ENCODE results near the gene MAP4.
"Not testable (repeated sequence)": the region's sequence is repeated elsewhere in the genome, so short reads cannot be mapped to it uniquely, and the experiment has no call there.

The MAP4 gene

DNA sequence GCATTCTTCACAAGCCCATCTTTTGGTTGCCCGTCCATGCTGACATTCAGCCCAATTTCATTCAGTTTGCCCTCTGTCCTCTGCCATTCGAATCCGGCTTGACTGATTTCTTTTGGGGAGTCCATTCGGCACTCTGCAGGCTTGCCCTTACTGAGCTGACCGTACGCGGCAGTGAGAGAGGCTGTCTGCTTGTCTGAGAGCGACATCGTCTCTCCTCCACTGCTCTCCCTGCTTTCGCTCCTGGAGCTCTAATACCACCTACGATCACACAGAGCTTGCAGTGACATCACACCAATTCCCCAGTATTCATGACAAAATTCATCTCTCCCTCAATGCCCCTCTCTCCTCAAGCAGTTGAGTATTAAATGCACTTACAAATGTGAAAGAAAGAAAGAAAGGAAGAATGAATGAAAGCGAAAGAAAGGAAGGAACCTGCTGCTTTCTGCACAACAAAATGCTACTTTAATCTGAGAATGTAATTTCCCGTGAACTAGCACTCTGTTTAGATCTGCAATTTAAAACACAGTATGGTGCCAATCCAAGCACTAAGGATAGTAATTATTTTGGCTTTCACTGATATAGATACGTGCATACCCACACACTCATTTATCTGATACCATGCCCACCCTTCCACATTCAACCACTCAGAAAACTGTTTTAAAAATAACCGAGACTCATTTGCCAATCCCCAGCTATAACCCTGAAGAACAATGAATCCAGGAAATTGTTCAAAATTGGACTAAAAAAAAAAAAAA lies 123.8 kb downstream of the MAP4 start:
- no peak for DNase-seq

DNA sequence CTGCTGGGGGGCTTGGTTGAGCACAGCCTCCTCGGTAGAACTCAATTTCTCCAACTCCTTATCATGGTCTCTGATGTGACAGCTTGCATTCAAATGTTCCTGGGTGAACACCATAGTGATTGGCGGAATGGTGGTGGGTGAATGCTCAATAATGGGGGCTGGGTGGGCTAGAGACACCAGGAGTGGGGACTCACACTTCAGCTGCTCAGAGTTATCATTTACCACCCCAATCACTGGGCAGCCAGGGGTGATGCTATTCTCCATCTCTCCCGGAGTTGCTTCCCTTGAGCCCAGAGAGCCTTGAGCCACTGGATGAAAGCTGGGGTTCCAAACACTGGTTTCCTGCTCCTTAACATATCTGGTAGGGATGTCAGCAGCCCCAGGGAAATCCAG lies 124.6 kb downstream of the MAP4 start:
- DNase-seq = no peak

DNA sequence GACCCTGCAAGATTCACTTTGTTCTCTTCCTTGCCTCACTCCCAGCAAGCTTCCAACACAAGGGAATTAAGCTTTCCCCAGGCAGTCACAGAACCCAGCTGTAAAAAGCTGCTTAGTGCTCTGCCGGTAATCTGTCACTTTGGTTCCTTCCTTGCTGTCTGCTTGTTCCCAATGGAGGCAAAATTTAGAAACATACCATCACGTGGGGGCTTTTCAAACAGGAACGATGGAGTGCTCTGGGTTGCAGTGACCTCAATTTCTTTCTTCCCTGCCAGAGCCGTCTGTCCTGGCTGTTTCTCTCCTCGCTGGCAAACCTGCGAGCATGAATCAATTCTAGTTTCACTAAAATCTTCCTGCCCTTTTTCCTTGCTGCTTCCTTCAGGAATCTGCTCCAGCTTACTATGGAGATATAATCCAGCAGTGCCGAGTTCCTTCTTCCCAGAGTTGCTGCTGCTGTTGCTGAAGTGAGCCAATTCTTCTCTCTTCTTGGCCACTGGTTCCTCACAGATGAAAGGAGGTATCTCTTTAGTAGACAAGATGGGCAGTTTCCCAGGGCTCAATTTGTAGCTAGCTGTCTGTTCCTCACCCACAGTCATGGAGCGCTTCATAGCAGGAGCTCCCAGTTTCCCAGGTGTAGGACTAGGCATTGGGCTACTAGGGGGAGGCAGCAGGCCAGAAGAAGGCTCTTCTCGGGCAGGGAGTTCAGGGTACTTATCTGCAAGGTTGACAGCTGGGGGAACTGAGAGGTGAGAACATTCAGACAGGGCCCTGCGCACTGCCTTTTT lies 125.2 kb downstream of the MAP4 start:
- no peak for DNase-seq

DNA sequence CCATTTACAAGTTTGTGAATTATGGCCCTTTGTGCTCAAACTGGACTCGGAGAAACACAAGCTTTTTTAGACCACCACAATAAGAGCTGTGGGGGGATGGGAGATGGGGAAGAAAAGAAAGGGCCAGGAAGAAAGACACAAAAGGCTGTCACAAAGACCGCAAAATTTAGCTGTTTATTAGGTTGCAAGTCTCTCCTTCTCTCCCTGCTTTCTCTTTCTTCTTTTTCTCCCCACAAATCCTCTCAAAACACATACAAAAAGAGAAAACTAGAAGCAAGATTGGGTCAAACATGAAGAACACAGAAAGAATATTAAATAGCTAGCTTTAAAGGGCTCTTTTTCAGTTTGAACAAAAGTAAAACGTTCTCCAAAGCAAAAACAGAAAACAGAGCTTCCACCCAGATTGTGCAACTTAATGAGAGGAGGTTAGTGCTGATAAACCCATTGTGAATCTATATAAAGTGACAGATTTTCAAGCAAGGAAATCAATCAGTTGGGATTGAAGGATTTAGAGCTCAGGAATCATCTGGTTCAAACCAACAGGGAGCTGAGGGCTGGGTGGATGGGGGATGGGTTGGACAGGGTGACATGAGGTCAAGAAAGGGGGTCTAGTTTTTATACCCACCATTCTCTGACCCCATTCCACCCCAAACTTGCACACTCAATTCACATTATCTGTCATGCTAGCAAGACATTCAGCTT lies 125.9 kb downstream of the MAP4 start:
- no peak for DNase-seq

DNA sequence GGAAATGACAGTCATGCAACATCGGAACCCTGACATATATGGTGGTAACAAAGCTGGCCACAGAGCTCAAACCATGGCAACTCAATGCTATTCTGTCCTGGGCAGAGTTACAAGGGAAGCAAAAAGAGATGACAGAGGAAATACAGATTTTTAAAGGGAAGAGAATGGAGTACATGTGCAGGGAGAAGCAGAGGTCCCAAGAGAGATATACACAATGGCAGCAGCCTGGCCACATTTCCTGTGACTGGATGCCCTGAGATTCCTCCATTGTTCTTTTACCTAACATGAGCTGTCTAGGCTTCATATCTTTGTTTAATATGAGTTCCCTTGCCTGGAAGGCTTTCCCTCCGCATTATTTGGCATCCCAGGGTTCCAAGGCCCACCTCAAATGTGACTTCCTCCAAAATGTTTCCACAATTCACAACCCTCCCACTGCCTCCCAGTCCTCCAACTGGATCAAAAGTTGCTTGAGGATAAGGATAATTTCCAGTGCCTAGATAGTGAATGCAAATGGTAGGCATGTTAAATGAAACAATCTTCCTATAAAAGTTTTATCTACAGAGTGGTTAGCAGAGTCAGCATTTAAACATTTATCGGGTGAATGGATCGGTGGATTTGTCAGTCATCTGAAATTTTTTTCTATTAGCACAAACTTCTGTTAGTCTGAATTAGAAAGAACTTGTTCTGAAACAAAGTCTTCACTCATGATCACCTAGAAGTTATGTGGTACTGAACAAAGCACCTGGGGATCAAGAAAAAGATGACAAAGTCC lies 127.0 kb downstream of the MAP4 start:
- DNase-seq = no peak

DNA sequence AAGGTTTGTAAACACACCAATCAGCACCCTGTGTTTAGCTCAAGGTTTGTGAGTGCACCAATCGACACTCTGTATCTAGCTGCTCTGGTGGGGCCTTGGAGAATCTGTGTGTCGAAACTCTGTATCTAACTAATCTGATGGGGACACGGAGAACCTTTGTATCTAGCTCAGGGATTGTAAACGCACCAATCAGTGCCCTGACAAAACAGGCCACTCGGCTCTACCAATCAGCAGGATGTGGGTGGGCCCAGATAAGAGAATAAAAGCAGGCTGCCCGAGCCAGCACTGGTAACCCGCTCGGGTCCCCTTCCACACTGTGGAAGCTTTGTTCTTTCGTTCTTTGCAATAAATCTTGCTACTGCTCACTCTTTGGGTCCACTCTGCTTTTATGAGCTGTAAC lies 128.2 kb downstream of the MAP4 start:
- DNase-seq = not testable (repeated sequence)

DNA sequence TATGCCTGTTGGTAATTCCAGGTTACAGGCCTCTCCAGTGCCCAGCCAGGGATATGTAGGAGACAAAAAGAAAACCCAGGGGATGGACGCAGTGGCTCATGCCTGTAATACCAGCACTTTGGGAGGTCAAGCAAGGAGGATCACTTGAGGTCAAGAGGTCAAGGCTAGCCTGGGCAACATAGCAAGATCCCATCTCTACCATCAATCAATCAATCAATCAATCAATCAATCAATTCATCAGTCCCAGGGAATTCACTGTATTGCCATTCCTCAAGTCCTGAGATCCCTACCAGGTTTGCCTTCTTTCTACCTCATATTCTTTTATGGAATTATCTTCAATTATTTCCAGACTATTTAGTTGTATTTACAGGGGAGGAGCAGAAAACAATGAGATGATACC lies 131.0 kb downstream of the MAP4 start:
- no peak for DNase-seq

DNA sequence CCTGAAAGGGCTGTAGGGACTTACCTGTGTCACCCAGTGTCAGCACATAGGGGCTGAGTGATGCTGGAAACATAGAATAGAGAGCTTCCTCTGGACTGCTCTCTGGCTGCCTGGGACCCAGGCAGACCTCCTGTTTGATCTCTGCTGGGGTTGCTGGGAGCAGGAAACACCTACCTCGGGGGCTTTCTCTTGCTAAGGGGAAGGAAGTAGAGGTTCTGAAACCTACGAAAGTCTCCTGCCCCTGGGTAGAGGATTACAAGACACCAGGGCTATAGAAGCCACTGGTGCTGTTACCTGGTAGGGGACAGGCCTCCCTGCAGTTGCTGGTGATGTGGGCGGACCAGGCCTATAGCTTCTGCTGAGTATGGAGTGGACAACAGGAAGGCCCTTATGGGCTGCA lies 131.6 kb downstream of the MAP4 start:
- DNase-seq = no peak

DNA sequence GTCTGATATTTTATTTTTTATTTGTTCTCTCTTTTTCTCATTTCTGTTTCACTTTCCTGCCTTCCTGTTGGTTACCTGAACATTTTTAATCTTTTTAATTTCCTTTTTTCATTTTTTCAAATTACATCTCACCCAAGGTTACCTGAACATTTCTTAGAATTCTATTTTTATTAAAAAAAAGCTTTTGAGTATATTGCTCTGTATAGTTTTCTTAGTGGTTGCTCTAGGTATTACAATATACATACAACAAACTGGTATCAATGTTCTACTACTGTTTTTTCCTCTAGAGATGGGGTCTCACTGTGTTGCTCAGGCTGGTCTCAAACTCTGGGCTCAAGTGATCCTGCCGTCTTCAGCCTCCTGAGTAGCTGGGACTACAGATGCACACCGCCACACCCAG lies 133.9 kb downstream of the MAP4 start:
- DNase-seq = no peak

DNA sequence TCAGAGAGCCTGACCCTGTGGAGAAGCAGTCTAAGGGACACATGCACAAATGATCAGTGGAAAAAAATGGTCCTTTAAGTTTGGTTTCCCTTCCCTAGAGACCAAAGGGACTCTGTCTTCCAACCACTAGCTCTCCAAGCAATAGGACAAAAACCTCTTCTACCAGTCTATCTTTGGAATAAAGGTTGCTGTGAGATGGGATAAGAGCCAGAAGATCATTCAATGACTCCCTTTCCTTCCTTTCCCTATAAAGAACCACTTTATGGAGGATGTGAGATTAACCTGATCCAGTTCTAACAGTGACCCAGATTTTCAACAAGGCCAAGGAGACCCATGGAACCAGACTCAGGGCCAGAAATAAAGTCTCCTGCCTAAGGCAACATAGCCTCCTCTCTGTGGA lies 138.5 kb downstream of the MAP4 start:
- no peak for DNase-seq

DNA sequence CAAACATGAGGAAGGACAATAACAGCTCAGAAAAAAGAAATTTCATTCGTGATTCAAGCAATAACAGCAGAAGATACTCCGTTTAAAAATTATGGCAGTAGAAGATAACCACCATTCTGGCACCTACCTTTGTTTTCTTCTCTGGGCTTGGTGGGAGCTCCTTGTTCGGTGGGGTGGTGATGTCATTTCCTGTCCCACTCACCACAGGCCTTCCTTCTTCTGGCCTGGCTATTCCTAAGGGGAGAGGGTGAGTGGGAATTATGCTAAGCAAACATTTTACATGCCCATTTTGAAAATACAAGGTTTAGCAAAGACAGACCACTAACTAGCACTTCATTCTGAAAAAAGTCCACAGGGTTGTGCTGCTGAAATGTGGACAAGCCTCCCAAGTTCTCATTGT lies 138.9 kb downstream of the MAP4 start:
- DNase-seq = no peak

DNA sequence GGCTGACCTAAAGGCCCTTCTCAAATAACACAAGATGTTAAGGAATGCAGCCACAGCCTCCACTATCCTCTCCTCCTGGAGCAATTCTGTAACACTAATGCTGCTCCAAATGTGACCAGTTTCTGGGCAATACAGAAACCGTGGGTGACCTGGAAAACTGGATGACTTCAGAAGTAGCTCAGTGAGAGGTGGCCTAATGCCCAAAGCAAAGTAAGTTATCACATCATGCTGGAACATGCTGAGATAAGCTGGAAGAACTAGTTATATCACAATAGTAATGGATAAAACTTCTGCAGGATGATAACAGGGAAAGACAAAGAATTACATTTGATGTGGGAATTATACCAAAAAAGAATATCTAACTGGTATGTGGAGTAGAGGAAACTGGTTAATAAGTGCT lies 141.3 kb downstream of the MAP4 start:
- DNase-seq = no peak

DNA sequence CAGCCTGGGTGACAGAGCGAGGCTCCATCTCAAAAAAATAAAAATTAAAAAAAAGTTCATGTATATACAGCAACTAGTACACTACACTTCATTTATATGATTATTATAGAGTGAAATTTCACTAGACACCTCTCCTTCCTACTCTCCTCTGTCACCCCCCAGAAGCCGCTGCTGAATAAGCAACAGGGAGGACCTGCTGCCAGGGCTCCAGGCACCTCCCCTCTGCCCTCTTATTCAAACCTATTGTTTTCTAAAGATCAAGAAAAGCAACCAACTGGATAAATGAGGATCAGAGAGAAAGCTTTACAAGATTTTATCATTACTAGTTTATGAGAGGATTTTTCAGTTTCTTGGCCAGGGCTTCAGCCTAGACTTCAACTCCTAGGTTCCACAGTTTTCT lies 141.8 kb downstream of the MAP4 start:
- DNase-seq = no peak

DNA sequence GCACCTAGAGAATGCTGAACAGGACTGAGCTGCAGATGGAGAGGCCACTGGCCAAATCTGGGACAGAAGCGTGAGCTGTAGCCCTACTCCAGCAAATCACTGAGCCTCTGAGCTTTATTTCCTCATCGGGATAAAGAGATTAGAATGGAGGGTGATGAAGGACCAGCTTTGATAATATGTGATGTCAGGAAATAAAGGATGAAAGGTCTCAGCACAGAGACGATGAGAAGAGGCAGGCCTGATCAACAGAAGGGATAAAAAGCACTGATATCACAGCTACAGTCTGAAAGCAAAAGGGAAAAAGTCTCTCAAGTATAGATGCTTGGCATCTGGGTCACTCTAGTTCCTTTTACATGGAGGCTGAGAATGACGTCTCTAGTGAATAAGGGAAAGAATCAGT lies 143.3 kb downstream of the MAP4 start:
- DNase-seq = no peak

DNA sequence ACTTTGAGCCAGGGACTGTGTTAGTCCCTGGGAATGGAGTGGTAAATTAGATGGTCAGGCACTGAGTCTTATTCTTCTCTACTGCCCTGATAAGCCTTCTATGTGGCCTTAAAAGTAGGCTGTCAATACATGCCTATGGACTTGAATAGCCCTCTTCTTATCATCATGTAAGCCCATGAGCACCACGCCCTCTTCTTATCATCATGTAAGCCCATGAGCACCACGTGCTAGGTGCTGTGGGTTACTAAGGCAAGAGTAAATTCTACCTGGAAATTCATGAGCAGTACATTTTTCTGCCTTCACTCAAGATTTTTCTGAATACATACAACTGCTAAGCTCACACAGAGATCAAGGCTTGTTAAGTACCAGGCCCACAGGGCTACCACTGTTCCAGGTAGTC lies 144.8 kb downstream of the MAP4 start:
- no peak for DNase-seq

DNA sequence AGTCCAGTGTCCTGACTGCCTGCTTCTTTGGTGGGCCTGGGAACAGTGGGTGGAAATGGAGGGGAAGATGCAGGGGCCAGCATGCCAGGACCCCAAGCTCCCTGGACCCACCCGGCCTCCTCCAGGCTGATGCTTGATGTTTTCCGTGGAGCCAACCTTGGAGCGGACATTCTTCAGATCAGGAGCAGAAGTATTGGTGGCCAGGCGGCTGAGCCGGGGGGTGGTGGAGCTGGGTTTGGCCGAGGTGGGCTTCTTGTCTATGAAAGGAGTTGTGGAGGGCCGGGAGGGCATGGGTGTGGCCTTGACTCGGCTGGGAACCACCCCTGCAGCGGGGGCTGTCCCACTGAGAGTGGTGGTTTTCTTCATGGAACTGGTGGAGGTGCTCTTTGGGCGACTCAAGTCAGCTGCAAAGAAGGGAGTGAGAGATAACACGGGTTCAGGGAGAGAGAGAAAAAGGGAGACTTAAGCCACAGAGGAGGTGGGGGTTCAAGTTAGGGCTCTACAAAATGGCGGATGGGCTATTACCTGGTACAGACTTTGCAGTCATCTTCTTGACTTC lies 145.4 kb downstream of the MAP4 start:
- no peak for DNase-seq

DNA sequence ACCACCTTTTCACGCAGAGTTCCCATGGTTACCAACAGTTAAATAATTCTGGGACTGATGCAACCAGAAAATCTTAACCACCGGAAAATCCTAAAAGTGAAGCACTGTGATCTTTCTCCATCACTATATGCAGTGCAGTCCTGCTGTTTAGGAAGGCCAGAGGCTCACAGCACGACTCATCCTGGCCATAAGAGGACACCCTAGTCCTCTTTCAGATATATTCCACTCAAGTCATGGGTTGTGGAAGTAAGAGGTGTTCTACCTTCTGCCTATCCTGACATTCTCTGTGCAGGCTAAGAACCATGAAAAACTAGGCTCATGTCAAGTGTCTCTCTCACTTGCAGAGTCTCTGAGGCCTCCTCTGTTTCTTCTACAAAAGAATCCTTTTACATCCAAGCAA lies 146.1 kb downstream of the MAP4 start:
- DNase-seq = no peak

DNA sequence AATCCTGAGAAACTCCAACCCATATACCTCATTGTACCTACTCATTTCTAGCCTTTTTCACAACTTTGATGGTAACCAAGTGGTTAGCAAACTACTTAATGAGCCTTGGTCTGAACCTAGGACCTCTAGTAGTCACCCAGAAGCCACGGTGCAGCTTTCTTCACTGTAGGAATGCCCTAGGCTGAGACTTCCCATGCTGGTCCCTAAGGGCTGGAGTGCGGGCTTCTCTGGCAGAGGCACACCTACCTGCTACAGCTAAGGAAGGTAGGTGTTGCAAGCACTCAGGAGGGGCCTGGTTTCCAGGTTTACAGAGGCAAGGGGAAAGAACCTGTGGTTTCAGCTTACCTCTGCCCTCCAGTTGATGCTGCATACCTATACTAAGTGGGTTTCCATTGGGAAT lies 147.9 kb downstream of the MAP4 start:
- DNase-seq = no peak

DNA sequence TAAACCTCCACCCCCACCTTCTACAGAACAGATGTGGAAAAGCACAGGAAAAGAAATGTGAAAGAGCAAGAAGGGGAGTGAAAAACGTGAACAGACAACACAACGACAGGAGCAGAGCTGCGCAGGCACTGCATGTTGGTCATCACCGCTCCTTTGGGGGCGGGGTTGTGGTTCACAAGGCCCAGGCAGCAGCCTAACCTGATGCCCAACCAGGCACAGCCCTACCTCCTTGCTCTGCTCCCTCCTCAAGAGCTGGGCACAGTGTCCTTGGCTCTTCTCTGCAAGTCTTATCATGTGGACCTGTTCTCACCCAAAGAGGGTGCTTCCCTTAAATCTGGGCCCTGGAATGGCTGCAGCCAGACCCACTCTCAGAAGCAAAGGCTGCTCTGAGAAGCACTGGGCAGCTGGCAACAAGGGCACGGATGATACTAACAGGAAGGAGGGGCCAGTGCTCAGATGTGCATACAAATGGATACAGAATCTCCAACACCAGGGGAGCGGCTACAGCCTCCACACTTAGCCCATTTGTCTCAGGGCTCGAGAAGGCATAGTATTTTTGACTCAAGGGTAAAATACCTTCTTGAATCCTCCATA lies 148.7 kb downstream of the MAP4 start:
- DNase-seq = no peak

DNA sequence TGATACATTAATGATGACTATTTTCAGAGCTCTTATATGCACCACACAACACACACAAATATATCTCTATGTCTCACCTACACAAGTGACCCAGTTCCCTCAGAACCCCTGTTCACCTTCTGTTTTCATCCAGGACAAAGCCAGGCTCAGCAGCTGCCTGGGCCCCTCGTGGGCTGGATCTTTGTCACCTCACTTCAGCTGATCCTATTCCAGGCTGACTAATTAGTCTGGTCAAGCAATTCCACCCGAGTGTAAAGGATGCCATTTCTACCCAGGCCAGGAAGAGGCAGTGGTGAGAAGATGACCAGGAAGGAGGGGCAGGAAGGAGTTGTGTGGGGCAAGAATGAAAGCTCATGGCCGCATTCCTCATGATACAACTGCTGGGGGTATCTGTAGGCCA lies 151.0 kb downstream of the MAP4 start:
- DNase-seq = no peak

DNA sequence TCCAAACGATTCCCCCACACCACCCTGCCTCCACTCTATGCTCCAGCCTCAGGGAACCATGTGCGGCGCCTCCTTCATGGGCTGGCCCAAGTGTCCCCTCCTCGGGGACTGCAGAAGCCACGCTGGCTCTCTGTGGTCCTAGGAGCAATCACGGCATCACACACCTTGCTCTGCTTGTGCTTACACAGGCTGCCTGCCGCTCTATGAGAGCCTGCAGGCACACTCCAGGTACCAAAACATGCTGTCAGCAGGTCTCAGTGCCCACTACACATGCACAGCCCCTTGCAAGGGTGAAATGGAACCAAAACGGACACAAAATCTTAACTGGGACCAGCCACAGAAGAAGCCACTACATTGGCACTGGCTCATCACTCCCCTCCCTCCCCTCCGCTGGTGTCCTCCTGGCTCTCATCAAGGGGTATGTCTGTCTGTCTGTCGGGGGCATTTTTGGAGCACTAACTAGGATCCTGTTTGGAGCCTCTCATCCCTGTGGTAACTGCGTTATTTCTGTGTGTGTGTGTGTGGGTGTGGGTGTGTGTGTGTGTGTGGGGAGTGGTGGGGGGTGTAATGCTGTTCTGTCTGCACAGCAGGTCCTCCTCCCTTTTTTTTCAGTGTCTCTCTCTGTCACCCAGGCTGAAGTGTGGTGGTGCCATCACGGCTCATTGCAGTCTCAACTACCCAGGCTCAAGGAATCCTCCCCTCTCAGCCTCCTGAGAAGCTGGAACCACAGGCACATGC lies 152.7 kb downstream of the MAP4 start:
- no peak for DNase-seq
